OCI-LY1 (cell line): ENCODE results near the gene SH3PXD2A.

Experiments
- H2AFZ ChIP-seq: fragments of 200-600 bp; sonication (generic), shearing (Covaris generic); 2 replicates; pipeline ENCODE4 v1.6.0; 2014; ENCODE audit warnings: antibody characterized with exemption, mild to moderate bottlenecking, low read length
- H3F3A ChIP-seq: fragments of 200-600 bp; sonication (generic), shearing (Covaris generic); 2 replicates; pipeline ENCODE4 v1.6.0; 2014; ENCODE audit warnings: mild to moderate bottlenecking, antibody characterized with exemption, low read length, moderate library complexity; ENCODE audit not compliant: insufficient read depth
- H3K27ac ChIP-seq: fragments of 200-600 bp; sonication (generic); 2 replicates; pipeline ENCODE4 v1.5.1; 2014; ENCODE audit warnings: low read length, mixed run types, mild to moderate bottlenecking, low read depth; ENCODE audit not compliant: poor library complexity, severe bottlenecking
- H3K27me3 ChIP-seq: fragments of 200-600 bp; sonication (generic); 2 replicates; pipeline ENCODE4 v1.6.0; 2014; ENCODE audit warnings: antibody characterized with exemption, mild to moderate bottlenecking, low read length, moderate library complexity; ENCODE audit not compliant: insufficient read depth
- H3K36me3 ChIP-seq: fragments of 200-600 bp; sonication (generic); 2 replicates; pipeline ENCODE4 v1.6.1; 2014; ENCODE audit warnings: mild to moderate bottlenecking, antibody characterized with exemption, low read length, moderate library complexity, mixed read lengths; ENCODE audit not compliant: insufficient read depth
- H3K4me1 ChIP-seq: fragments of 200-600 bp; sonication (generic); 2 replicates; pipeline ENCODE4 v1.5.1; 2014; ENCODE audit warnings: mild to moderate bottlenecking, low read length, moderate library complexity; ENCODE audit not compliant: insufficient read depth, severe bottlenecking
- H3K4me2 ChIP-seq: fragments of 200-600 bp; sonication (generic), shearing (Covaris generic); 2 replicates; pipeline ENCODE4 v1.6.1; 2014; ENCODE audit warnings: low read length
- H3K4me3 ChIP-seq: fragments of 200-600 bp; sonication (generic); 2 replicates; pipeline ENCODE4 v1.5.1; 2014; ENCODE audit warnings: low read length, low read depth, mild to moderate bottlenecking, mixed read lengths; ENCODE audit not compliant: poor library complexity, severe bottlenecking
- H3K79me2 ChIP-seq: fragments of 200-600 bp; shearing (Covaris generic); 2 replicates; pipeline ENCODE4 v1.6.1; 2016; ENCODE audit warnings: mixed run types, low read length, mixed read lengths; ENCODE audit not compliant: insufficient read depth
- H3K9ac ChIP-seq: fragments of 200-600 bp; sonication (generic), shearing (Covaris generic); 2 replicates; pipeline ENCODE4 v1.6.1; 2014; ENCODE audit warnings: mild to moderate bottlenecking, low read length, mixed read lengths
- H3K9me2 ChIP-seq: fragments of 200-600 bp; sonication (generic), shearing (Covaris generic); 2 replicates; pipeline ENCODE4 v1.6.1; 2014; ENCODE audit warnings: low read depth, mild to moderate bottlenecking, low read length, mixed read lengths
- H3K9me3 ChIP-seq: fragments of 200-600 bp; shearing (Covaris generic); 2 replicates; pipeline ENCODE4 v1.6.1; 2014; ENCODE audit warnings: low read length, mixed read lengths
- H4K20me1 ChIP-seq: fragments of 200-600 bp; sonication (generic), shearing (Covaris generic); 2 replicates; pipeline ENCODE4 v1.6.0; 2016; ENCODE audit warnings: mild to moderate bottlenecking, low read length; ENCODE audit not compliant: insufficient read depth
- CTCF ChIP-seq: fragments of 200-600 bp; sonication (generic), shearing (Covaris generic); IDR thresholded peaks from 2 replicates; pipeline ENCODE4 v1.5.1; 2017; ENCODE audit warnings: mild to moderate bottlenecking, antibody characterized with exemption, low read length, moderate library complexity, mixed read lengths
- EZH2 ChIP-seq: fragments of 200-600 bp; sonication (generic), shearing (Covaris generic); IDR thresholded peaks from 2 replicates; pipeline ENCODE4 v1.8.0; 2017; ENCODE audit warnings: borderline replicate concordance, mixed run types, mild to moderate bottlenecking, antibody characterized with exemption, low read length, moderate library complexity, mixed read lengths

SH3PXD2A gene

GRCh38 chr10:103791858-103792257, 63.5 kb downstream of the SH3PXD2A start:
- Histone ChIP-seq H3F3A (no peaks in the 10 kb centered on the region), H3K27me3 (no peaks in the 10 kb centered on the region), H2AFZ (no peak overlapping the region), H3K4me2 (no peak overlapping the region), H3K9ac (no peak overlapping the region), H3K79me2 (no peaks in the 10 kb centered on the region), H3K4me3 (no peak overlapping the region), H3K27ac (no peak overlapping the region), H4K20me1 (no peaks in the 10 kb centered on the region), H3K36me3 (no peaks in the 10 kb centered on the region), H3K9me2 (no peaks in the 10 kb centered on the region), H3K4me1 (no peaks in the 10 kb centered on the region), H3K9me3 (no peaks in the 10 kb centered on the region)
- TF ChIP-seq EZH2 (no peak), CTCF (no peak)

DNA sequence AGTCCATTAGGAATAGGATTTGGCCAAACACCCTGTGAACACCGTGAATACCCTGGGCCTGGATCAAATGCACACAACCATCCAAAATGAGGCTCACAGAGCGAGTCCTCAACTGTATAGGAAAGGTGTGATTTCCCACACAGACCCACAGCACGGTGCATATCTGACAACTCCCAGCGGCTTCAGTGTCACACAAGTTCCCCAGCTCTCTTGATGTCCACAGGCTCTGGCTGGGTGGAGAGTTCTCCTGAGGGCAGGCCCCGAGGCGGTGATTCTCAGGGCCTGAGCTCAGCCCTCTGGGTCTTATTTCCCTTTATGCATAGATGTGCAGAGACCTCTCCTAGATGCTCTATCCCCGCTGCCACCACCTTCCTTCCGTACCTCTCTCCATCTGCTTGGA, 64.1 kb downstream of the SH3PXD2A start:
- Histone ChIP-seq H3K9me2 (no peaks in the 10 kb centered on the region), H3K4me2 (no peak overlapping the region), H2AFZ (no peak overlapping the region), H3K36me3 (no peaks in the 10 kb centered on the region), H3K27ac (no peak overlapping the region), H3K9ac (no peak overlapping the region), H3K27me3 (no peaks in the 10 kb centered on the region), H3F3A (no peaks in the 10 kb centered on the region), H3K4me1 (no peaks in the 10 kb centered on the region), H3K79me2 (no peaks in the 10 kb centered on the region), H3K9me3 (no peaks in the 10 kb centered on the region), H4K20me1 (no peaks in the 10 kb centered on the region), H3K4me3 (no peak overlapping the region)
- TF ChIP-seq CTCF (no peak), EZH2 (no peak)

DNA sequence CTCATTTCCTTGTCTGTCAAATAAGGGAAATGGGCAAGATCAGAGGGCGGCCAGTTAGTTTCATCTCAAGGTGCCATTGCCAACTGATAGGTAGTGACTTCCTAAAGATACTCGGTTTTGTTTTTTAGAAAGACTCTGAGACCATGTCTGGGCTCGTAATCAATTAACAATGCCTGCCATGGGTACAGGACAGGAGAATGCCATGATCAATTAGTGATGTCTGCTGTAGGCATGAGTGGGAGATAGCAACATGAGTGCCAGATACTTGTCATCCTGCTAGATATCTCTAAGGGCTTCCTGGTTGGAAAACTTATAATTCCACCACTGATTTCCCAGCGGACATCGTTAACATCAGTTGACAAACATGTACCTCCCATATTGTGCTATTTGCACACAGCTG, 64.8 kb downstream of the SH3PXD2A start:
- Histone ChIP-seq H3K36me3 (no peaks in the 10 kb centered on the region), H3K9ac (no peak overlapping the region), H4K20me1 (no peaks in the 10 kb centered on the region), H3K9me2 (no peaks in the 10 kb centered on the region), H3K4me3 (no peak overlapping the region), H3K9me3 (no peaks in the 10 kb centered on the region), H3K79me2 (no peaks in the 10 kb centered on the region), H3K4me1 (no peaks in the 10 kb centered on the region), H3K27ac (no peak overlapping the region), H3F3A (no peaks in the 10 kb centered on the region), H2AFZ (no peak overlapping the region), H3K4me2 (no peak overlapping the region), H3K27me3 (no peaks in the 10 kb centered on the region)
- TF ChIP-seq CTCF (no peak), EZH2 (no peak)
